SHP77 (cell line): ENCODE results near the gene GNAQ.
"Not testable (repeated sequence)": the region's sequence is repeated elsewhere in the genome, so short reads cannot be mapped to it uniquely, and the experiment has no call there.

Experiments
- DNase-seq, 2 experiments: peaks; one replicate each; lab custom pipeline; 2025; lab: John Stamatoyannopoulos, UW

The GNAQ gene

GRCh38 chr9:77731008-77731698 lies 300.5 kb downstream of the GNAQ start:
- DNase-seq, result no peak

- DNase-seq, result no peak
These were observed 302.4 kb downstream of the GNAQ start for GRCh38 chr9:77729177-77729576.

- no peak for DNase-seq
These were observed 304.8 kb downstream of the GNAQ start for GRCh38 chr9:77726814-77727213.

- no peak for DNase-seq
These were observed 305.3 kb downstream of the GNAQ start for GRCh38 chr9:77726289-77726688.

- no peak for DNase-seq
These were observed 305.8 kb downstream of the GNAQ start for GRCh38 chr9:77725820-77726219.

GRCh38 chr9:77725046-77725694 lies 306.4 kb downstream of the GNAQ start:
- no peak for DNase-seq

- not testable (repeated sequence) for DNase-seq
These were observed 310.5 kb downstream of the GNAQ start for GRCh38 chr9:77721156-77721555.

GRCh38 chr9:77719321-77719720 lies 312.3 kb downstream of the GNAQ start:
- no peak for DNase-seq

- DNase-seq, result not testable (repeated sequence)
These were observed 313.3 kb downstream of the GNAQ start for GRCh38 chr9:77718298-77718640.

GRCh38 chr9:77717608-77718297 lies 313.9 kb downstream of the GNAQ start:
- DNase-seq, result not testable (repeated sequence)

GRCh38 chr9:77714077-77714549 lies 317.5 kb downstream of the GNAQ start:
- no peak for DNase-seq

- DNase-seq, result no peak
These were observed 319.0 kb downstream of the GNAQ start for GRCh38 chr9:77712533-77713130.

- DNase-seq, result no peak
These were observed 320.5 kb downstream of the GNAQ start for GRCh38 chr9:77710965-77711648.

GRCh38 chr9:77710316-77710715 lies 321.3 kb downstream of the GNAQ start:
- no peak for DNase-seq

GRCh38 chr9:77708064-77708815 lies 323.4 kb downstream of the GNAQ start:
- DNase-seq, result no peak

- DNase-seq, result no peak
These were observed 324.1 kb downstream of the GNAQ start for GRCh38 chr9:77707383-77708063.

- no peak for DNase-seq
These were observed 326.0 kb downstream of the GNAQ start for GRCh38 chr9:77705636-77706035.

- not testable (repeated sequence) for DNase-seq
These were observed 328.9 kb downstream of the GNAQ start for GRCh38 chr9:77702521-77703390.

- DNase-seq, result no peak
These were observed 334.2 kb downstream of the GNAQ start for GRCh38 chr9:77697238-77697984.
